CD14-positive monocyte (primary cell): ENCODE data around the gene NAT14. TPM values are rescaled to one million over a fixed set of nuclear protein-coding genes. Genes with fewer than 3 reads are reported as not detected.

Experiments
- DNase-seq, 3 donors: peaks; one replicate each; pipeline ENCODE4 v3.0.0-alpha.2; 2011 to 2022
- H2AFZ ChIP-seq: 2 replicates; pipeline ENCODE4 v1.6.0; 2012; ENCODE audit warnings: mild to moderate bottlenecking, low read depth, low read length, inconsistent platforms; ENCODE audit not compliant: insufficient read depth, poor library complexity, severe bottlenecking
- H3K27ac ChIP-seq, 2 donors: 1 replicate in 1 of 2; 2 replicates in 1 of 2; pipeline ENCODE4 v1.5.1; 2012 to 2013; ENCODE audit warnings: low read length in 2 of 2, control low read depth in 1 of 2, inconsistent platforms in 1 of 2, low read depth in 1 of 2, mild to moderate bottlenecking in 1 of 2
- H3K27me3 ChIP-seq, 2 donors: one replicate each; pipeline versions ENCODE4 v1.6.0 to v1.6.1; 2011 to 2013; ENCODE audit warnings: low read length in 2 of 2; ENCODE audit not compliant: control insufficient read depth in 2 of 2, insufficient read depth in 2 of 2
- H3K36me3 ChIP-seq, 2 donors: replicated peaks in 1 of 2; 1 replicate in 1 of 2; 2 replicates in 1 of 2; pipeline versions ENCODE4 v1.5.1 to v1.6.1; 2012 to 2013; ENCODE audit warnings: low read length in 2 of 2, control low read depth in 1 of 2, inconsistent platforms in 1 of 2, mild to moderate bottlenecking in 1 of 2; ENCODE audit not compliant: insufficient read depth in 2 of 2, control insufficient read depth in 1 of 2
- H3K4me1 ChIP-seq, 2 donors: 1 replicate in 1 of 2; 2 replicates in 1 of 2; pipeline versions ENCODE4 v1.5.1 to v1.6.1; 2012 to 2013; ENCODE audit warnings: low read length in 2 of 2, control low read depth in 1 of 2, inconsistent platforms in 1 of 2, mild to moderate bottlenecking in 1 of 2, moderate library complexity in 1 of 2; ENCODE audit not compliant: insufficient read depth in 2 of 2, control insufficient read depth in 1 of 2
- H3K4me2 ChIP-seq: replicated peaks from 2 replicates; pipeline ENCODE3; 2012; ENCODE audit warnings: low read length, moderate library complexity, mild to moderate bottlenecking; ENCODE audit not compliant: poor library complexity, severe bottlenecking; ENCODE audit errors: extremely low read depth
- H3K4me3 ChIP-seq, 3 experiments: fragments of 200-600 bp in 1 of 3; sonication (generic) in 1 of 3; replicated peaks in 1 of 3; 1 replicate in 2 of 3; 2 replicates in 1 of 3; pipeline ENCODE4 v1.5.1; 2011 to 2013; ENCODE audit warnings: low read length in 3 of 3, mild to moderate bottlenecking in 3 of 3, control low read depth in 2 of 3, low read depth in 2 of 3, inconsistent platforms in 1 of 3, moderate library complexity in 1 of 3
- H3K79me2 ChIP-seq: 2 replicates; pipeline ENCODE4 v1.6.0; 2012; ENCODE audit warnings: mild to moderate bottlenecking, control low read depth, inconsistent platforms, low read length, moderate library complexity; ENCODE audit not compliant: insufficient read depth
- H3K9ac ChIP-seq: 2 replicates; pipeline ENCODE4 v1.6.0; 2017; ENCODE audit warnings: low read length, mild to moderate bottlenecking; ENCODE audit not compliant: insufficient read depth, poor library complexity, severe bottlenecking
- H3K9me3 ChIP-seq, 2 donors: replicated peaks in 1 of 2; 1 replicate in 1 of 2; 2 replicates in 1 of 2; pipeline versions ENCODE4 v1.5.1 to v1.6.1; 2012 to 2013; ENCODE audit warnings: low read length in 2 of 2, control low read depth in 1 of 2; ENCODE audit not compliant: control insufficient read depth in 1 of 2, insufficient read depth in 1 of 2
- H4K20me1 ChIP-seq: 2 replicates; pipeline ENCODE4 v1.6.0; 2012; ENCODE audit warnings: mild to moderate bottlenecking, low read length, control low read depth, moderate library complexity; ENCODE audit not compliant: insufficient read depth
- H3K27ac Mint-ChIP-seq, 7 donors: one replicate each; pipeline ENCODE4 v1.8.0; 2020; ENCODE audit warnings: mild to moderate bottlenecking in 7 of 7, mixed read lengths in 7 of 7, moderate library complexity in 6 of 7, inconsistent platforms in 2 of 7
- H3K27me3 Mint-ChIP-seq, 3 donors: one replicate each; pipeline ENCODE4 v1.8.0; 2021 to 2022; ENCODE audit warnings: low read depth in 3 of 3, mild to moderate bottlenecking in 3 of 3, mixed read lengths in 3 of 3, moderate library complexity in 3 of 3, inconsistent platforms in 1 of 3
- H3K36me3 Mint-ChIP-seq, 2 donors: one replicate each; pipeline ENCODE4 v1.8.0; 2020; ENCODE audit warnings: mixed read lengths in 2 of 2, inconsistent platforms in 1 of 2, mild to moderate bottlenecking in 1 of 2
- H3K4me1 Mint-ChIP-seq: one replicate; pipeline ENCODE4 v1.8.0; 2020; ENCODE audit warnings: mild to moderate bottlenecking, mixed read lengths
- H3K4me3 Mint-ChIP-seq, 2 donors: one replicate each; pipeline ENCODE4 v1.8.0; 2020; ENCODE audit warnings: mild to moderate bottlenecking in 2 of 2, mixed read lengths in 2 of 2, moderate library complexity in 1 of 2
- H3K9me3 Mint-ChIP-seq, 7 donors: one replicate each; pipeline ENCODE4 v1.8.0; 2020 to 2022; ENCODE audit warnings: mixed read lengths in 7 of 7, mild to moderate bottlenecking in 6 of 7, moderate library complexity in 6 of 7, inconsistent platforms in 2 of 7
- WGBS: methylation state at CpG from one replicate; pipeline ENCODE4 v1.1.5; 2013; ENCODE audit warnings: missing lambda C conversion rate; ENCODE audit not compliant: insufficient coverage; 5-methylcytosine and 5-hydroxymethylcytosine counted together
- intact Hi-C, 2 donors: fragments of 100-400 bp; cut with micrococcal nuclease; formaldehyde crosslinking; loops; one replicate each; pipeline versions ENCODE4 v1.15.0 to v1.15.1; 2023
- polyA plus RNA-seq, 3 donors: library from polyadenylated mRNA; depleted of rRNA in 1 of 3; unstranded in 2 of 3; stranded (reverse) in 1 of 3; fragments of 300-500 nt in 2 of 3; fragments of >200 nt in 1 of 3; fragmentation: Illumina TruSeq in 2 of 3; gene quantifications; 1 replicate in 2 of 3; 2 replicates in 1 of 3; pipeline ENCODE4 v1.2.3, GENCODE V29; 2012 to 2021
- TF ChIP-seq, protein P1 (sequence below): fragments of 200-600 bp; IDR thresholded peaks from one replicate; pipeline ENCODE4 v1.8.0; 2022; ENCODE audit warnings: antibody characterized with exemption, mild to moderate bottlenecking

The NAT14 gene
- polyA plus RNA-seq, 3 donors: 1.5 to 2.2 (median 1.9) TPM

DNA sequence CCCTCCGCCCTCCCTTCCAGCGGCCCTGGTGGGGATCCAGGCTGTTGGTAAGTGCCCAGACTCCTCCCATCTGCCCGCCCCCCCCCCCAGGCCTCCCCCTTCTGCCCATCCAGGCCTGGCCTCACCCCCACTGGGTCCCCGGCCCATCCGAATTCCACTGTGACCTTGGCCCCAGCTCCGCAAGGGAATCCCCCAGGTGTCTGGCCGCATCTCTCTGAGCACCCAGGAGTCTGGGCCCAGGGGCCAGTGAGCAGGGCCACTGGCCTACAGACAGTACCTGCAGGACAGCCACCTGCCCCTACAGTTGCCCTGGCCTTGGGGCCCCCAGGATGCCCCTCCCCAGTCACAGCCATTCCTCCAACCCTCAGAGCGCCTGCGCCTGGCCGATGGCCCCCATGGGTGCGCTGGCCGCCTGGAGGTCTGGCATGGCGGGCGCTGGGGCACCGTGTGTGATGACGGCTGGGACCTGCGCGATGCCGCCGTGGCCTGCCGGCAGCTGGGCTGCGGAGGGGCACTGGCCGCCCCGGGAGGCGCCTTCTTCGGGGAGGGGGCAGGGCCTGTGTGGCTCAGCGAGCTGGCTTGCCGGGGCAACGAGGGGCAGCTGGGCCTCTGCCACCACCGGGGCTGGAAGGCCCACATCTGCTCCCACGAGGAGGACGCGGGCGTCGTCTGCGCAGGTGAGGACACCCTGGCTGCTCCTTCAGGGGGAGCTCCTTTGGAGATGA, 4.2 kb downstream of the NAT14 start:
- Histone ChIP-seq H3K4me2 (no peak overlapping the region), H3K36me3 (no peaks in the 10 kb centered on the region), H2AFZ (no peak overlapping the region), H3K4me1 (peaks cover 10 to 12% of the 10 kb centered on the region in 2 donors), H3K79me2 (no peaks in the 10 kb centered on the region), H4K20me1 (peaks cover 5% of the 10 kb centered on the region), H3K9me3 (no peaks in the 10 kb centered on the region), H3K27me3 (peaks cover 0 to 5% of the 10 kb centered on the region in 2 donors), H3K9ac (no peak overlapping the region), H3K4me3 (no peak overlapping the region), H3K27ac (no peak overlapping the region)
- H3K27ac Mint-ChIP-seq: no peak overlapping the region
- H3K27me3 Mint-ChIP-seq: peaks cover 19 to 55% (median 21%) of the 10 kb centered on the region in 3 donors
- WGBS: 68% methylated on average over 31 of the region's 36 CpGs
- TF ChIP-seq, protein P1, sequence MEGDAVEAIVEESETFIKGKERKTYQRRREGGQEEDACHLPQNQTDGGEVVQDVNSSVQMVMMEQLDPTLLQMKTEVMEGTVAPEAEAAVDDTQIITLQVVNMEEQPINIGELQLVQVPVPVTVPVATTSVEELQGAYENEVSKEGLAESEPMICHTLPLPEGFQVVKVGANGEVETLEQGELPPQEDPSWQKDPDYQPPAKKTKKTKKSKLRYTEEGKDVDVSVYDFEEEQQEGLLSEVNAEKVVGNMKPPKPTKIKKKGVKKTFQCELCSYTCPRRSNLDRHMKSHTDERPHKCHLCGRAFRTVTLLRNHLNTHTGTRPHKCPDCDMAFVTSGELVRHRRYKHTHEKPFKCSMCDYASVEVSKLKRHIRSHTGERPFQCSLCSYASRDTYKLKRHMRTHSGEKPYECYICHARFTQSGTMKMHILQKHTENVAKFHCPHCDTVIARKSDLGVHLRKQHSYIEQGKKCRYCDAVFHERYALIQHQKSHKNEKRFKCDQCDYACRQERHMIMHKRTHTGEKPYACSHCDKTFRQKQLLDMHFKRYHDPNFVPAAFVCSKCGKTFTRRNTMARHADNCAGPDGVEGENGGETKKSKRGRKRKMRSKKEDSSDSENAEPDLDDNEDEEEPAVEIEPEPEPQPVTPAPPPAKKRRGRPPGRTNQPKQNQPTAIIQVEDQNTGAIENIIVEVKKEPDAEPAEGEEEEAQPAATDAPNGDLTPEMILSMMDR: no peak
- DNase-seq: no peak
- H3K36me3 Mint-ChIP-seq: no peaks in the 10 kb centered on the region
- peaks cover 14% of the 10 kb centered on the region for H3K4me1 Mint-ChIP-seq
- intact Hi-C loops: no loop called here
- H3K4me3 Mint-ChIP-seq: no peak overlapping the region
- H3K9me3 Mint-ChIP-seq: no peaks in the 10 kb centered on the region

DNA sequence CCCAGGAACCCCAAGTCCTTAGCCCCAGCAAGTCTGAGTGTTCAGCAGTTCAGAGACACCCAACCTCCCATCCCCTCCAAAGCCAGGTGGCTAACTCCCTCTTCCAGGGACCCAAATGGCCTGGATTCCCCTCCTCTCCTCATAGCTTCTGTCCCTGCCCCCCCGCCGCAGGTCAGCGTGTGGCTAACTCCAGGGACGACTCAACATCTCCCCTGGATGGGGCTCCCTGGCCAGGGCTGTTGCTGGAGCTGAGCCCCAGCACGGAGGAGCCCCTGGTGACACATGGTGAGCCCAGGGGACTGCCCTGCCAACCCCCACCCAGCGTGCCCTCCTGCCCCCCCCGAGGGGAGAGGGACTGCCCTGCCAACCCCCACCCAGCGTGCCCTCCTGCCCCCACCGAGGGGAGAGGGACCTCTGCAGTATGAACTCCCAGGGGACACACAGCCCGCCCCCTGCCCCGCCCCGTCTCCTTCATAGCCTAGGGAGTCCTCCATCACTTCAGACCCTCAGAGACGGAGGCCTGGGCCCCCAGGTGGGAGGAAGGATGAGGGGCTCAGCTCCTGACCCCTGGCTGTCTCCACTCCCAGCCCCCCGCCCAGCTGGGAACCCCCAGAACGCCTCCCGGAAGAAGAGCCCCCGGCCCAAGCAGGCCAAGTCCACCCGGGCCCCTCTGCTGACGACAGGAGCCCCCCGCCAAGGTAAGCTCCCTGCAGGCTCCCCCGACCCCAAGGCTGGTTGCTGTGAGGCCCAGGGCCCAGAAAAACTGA, 4.9 kb downstream of the NAT14 start:
- Mint-ChIP-seq H3K27me3 (peaks cover 20 to 51% (median 26%) of the 10 kb centered on the region in 3 donors), H3K4me3 (no peak overlapping the region), H3K27ac (peak overlapping the region in 1 of 7 donors; percentile 25), H3K4me1 (peaks cover 10% of the 10 kb centered on the region), H3K36me3 (no peaks in the 10 kb centered on the region), H3K9me3 (peaks cover 0 to 3% (median 0%) of the 10 kb centered on the region in 7 donors)
- H3K79me2 ChIP-seq: no peaks in the 10 kb centered on the region
- no peak overlapping the region for H2AFZ ChIP-seq
- TF ChIP-seq, protein P1: no peak
- H3K27me3 ChIP-seq: peaks cover 0 to 9% of the 10 kb centered on the region in 2 donors
- H3K4me3 ChIP-seq: no peak overlapping the region
- H4K20me1 ChIP-seq: no peaks in the 10 kb centered on the region
- no peak overlapping the region for H3K27ac ChIP-seq
- no peaks in the 10 kb centered on the region for H3K9me3 ChIP-seq
- H3K4me2 ChIP-seq: no peak overlapping the region
- H3K4me1 ChIP-seq: peaks cover 2 to 5% of the 10 kb centered on the region in 2 donors
- H3K9ac ChIP-seq: no peak overlapping the region
- intact Hi-C loops: no loop called here
- H3K36me3 ChIP-seq: no peaks in the 10 kb centered on the region
- DNase-seq: no peak
- WGBS: 76% methylated on average over 8 of the region's 21 CpGs
